WERI-Rb-1 (cell line): Measurements from ENCODE around the gene SSBP2.

Experiments
- DNase-seq: peaks from one replicate; pipeline ENCODE4 v3.0.0-alpha.2; 2020
- H3K27ac ChIP-seq: fragments of 250-450 bp; sonication (Bioruptor Pico); 2 replicates; pipeline ENCODE4 v1.5.1; 2020; ENCODE audit warnings: mild to moderate bottlenecking, moderate library complexity
- H3K27me3 ChIP-seq: fragments of 250-450 bp; sonication (Bioruptor Pico); 2 replicates; pipeline ENCODE4 v1.5.1; 2021; ENCODE audit warnings: mild to moderate bottlenecking, low read depth, moderate library complexity; ENCODE audit not compliant: insufficient read depth, severe bottlenecking
- H3K36me3 ChIP-seq: fragments of 250-450 bp; sonication (Bioruptor Pico); 2 replicates; pipeline ENCODE4 v1.5.1; 2020; ENCODE audit warnings: mild to moderate bottlenecking, moderate library complexity
- H3K4me3 ChIP-seq: 2 replicates; pipeline ENCODE4 v1.5.1; 2011; ENCODE audit warnings: low read depth, mild to moderate bottlenecking, control low read depth, low read length
- H3K9me3 ChIP-seq: fragments of 250-450 bp; sonication (Bioruptor Pico); 2 replicates; pipeline ENCODE4 v1.5.1; 2021; ENCODE audit warnings: mild to moderate bottlenecking, moderate library complexity; ENCODE audit not compliant: severe bottlenecking
- CTCF ChIP-seq: IDR thresholded peaks from 2 replicates; pipeline ENCODE4 v1.5.1; 2011; ENCODE audit warnings: low read depth, mild to moderate bottlenecking, control low read depth, inconsistent platforms, low read length

Gene SSBP2

GRCh38 chr5:81363093-81363871 is 387.6 kb downstream of the SSBP2 start:
- no peak for TF ChIP-seq CTCF
- Histone ChIP-seq H3K36me3 (no peaks in the 10 kb centered on the region), H3K27me3 (no peaks in the 10 kb centered on the region), H3K27ac (no peak overlapping the region), H3K4me3 (no peak overlapping the region), H3K9me3 (no peaks in the 10 kb centered on the region)
- DNase-seq, result no peak
